PC-3 (cell line): ENCODE data around the gene P2RX6. TPM values are rescaled to one million over a fixed set of nuclear protein-coding genes. Genes with fewer than 3 reads are reported as not detected.

Experiments
- ATAC-seq: fragments of 200-7000 bp; cut with Tn5 transposase; 2 replicates; pipeline ENCODE4 v1.9.1; 2020; ENCODE audit warnings: mild to moderate bottlenecking, moderate library complexity
- BruUV-seq: library from RNA; stranded (reverse); fragments of 400-500 nt; replicated peaks from 2 replicates; lab custom pipeline; 2021; lab: Mats Ljungman, UMichigan
- CTCF ChIA-PET: fragments of 300-600 bp; sonication (Branson Sonifier 250); formaldehyde crosslinking; loops from one replicate; lab custom pipeline; 2022; ENCODE audit warnings: antibody characterized with exemption; lab: Charles Lee
- POLR2A ChIA-PET: fragments of 300-600 bp; sonication (Branson Sonifier 250); formaldehyde crosslinking; loops from one replicate; lab custom pipeline; 2022; ENCODE audit warnings: antibody characterized with exemption; ENCODE audit not compliant: unreplicated experiment; lab: Charles Lee
- DNase-seq: peaks from one replicate; pipeline ENCODE4 v3.0.0-alpha.2; 2015
- H2AFZ ChIP-seq: fragments of 300-600 bp; sonication (generic); 2 replicates; pipeline ENCODE4 v1.6.0; 2016; ENCODE audit warnings: antibody characterized with exemption, low read length
- H3F3A ChIP-seq: fragments of 300-600 bp; sonication (generic); one replicate; pipeline ENCODE4 v1.6.0; 2017; ENCODE audit warnings: antibody characterized with exemption, low read length, control low read depth, mild to moderate bottlenecking; ENCODE audit not compliant: unreplicated experiment
- H3K27ac ChIP-seq: fragments of 300-600 bp; sonication (generic); 2 replicates; pipeline ENCODE4 v1.5.1; 2016; ENCODE audit warnings: mild to moderate bottlenecking, low read length
- H3K27me3 ChIP-seq: fragments of 300-600 bp; sonication (generic); 2 replicates; pipeline ENCODE4 v1.6.1; 2016; ENCODE audit warnings: low read length, mixed read lengths
- H3K36me3 ChIP-seq: fragments of 300-600 bp; sonication (generic); 2 replicates; pipeline ENCODE4 v1.6.1; 2016; ENCODE audit warnings: low read depth, mixed run types, low read length, mixed read lengths
- H3K4me1 ChIP-seq: fragments of 300-600 bp; sonication (generic); 2 replicates; pipeline ENCODE4 v1.5.1; 2016; ENCODE audit warnings: low read length; ENCODE audit not compliant: insufficient read depth
- H3K4me2 ChIP-seq: fragments of 300-600 bp; sonication (generic); 2 replicates; pipeline ENCODE4 v1.6.0; 2016; ENCODE audit warnings: low read length
- H3K4me3 ChIP-seq: fragments of 300-600 bp; sonication (generic); 2 replicates; pipeline ENCODE4 v1.5.1; 2016; ENCODE audit warnings: mild to moderate bottlenecking, low read length, mixed read lengths
- H3K79me2 ChIP-seq: fragments of 300-600 bp; sonication (generic); 2 replicates; pipeline ENCODE4 v1.6.1; 2017; ENCODE audit warnings: low read length, mixed read lengths
- H3K9ac ChIP-seq: fragments of 300-600 bp; sonication (generic); 2 replicates; pipeline ENCODE4 v1.6.0; 2016; ENCODE audit warnings: mild to moderate bottlenecking, low read length
- H3K9me2 ChIP-seq: fragments of 300-600 bp; sonication (generic); replicated peaks from 2 replicates; pipeline ENCODE4 v1.6.1; 2016; ENCODE audit warnings: mixed run types, low read length, mixed read lengths
- H3K9me3 ChIP-seq: fragments of 300-600 bp; sonication (generic); 2 replicates; pipeline ENCODE4 v1.6.1; 2016; ENCODE audit warnings: low read length, mixed read lengths
- H4K20me1 ChIP-seq: fragments of 300-600 bp; sonication (generic); 2 replicates; pipeline ENCODE4 v1.6.1; 2016; ENCODE audit warnings: low read length, mixed read lengths
- EZH2 ChIP-seq: fragments of 300-600 bp; sonication (generic); IDR thresholded peaks from one replicate; pipeline ENCODE4 v1.6.1; 2017; ENCODE audit warnings: antibody characterized with exemption, mild to moderate bottlenecking, low read length; ENCODE audit not compliant: unreplicated experiment
- EZH2phosphoT487 ChIP-seq: fragments of 300-600 bp; sonication (generic); IDR thresholded peaks from 2 replicates; pipeline ENCODE4 v1.6.1; 2018; ENCODE audit warnings: mild to moderate bottlenecking, antibody characterized with exemption, low read length, borderline replicate concordance
- intact Hi-C: fragments of 100-400 bp; cut with micrococcal nuclease; formaldehyde crosslinking; loops from 2 replicates; pipeline ENCODE4 v1.9.0; 2023
- total RNA-seq: library from RNA; depleted of rRNA; stranded (reverse); fragments of >200 nt; gene quantifications from 2 replicates; pipeline ENCODE4 v1.2.3, GENCODE V29; 2014
- TF ChIP-seq, protein P1 (sequence below): fragments of 300-600 bp; sonication (generic); conservative IDR thresholded peaks from 2 replicates; pipeline ENCODE4 v1.5.1; 2017; ENCODE audit warnings: antibody characterized with exemption, low read depth, mild to moderate bottlenecking, low read length

Gene P2RX6
- total RNA-seq, 1 experiment from 2014 or later = 1.1 TPM

DNA sequence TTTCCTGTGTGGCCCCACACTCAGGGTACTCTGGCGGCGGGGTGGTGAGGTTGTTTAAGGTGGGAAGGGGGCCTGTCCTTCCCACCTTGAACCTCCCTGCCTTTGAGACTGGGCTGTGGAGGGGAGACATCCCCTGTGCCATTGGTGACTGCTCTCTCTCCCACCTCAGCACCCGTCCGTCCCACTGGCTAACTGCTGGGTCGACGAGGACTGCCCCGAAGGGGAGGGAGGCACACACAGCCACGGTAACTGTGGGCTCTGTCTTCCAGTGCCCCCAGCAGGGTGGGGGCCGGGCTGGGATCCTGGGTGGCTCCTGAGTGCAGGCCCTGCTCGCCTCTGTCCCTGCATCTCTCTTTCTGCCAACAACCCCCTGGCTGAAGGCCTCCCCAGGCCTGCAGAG is 7.5 kb downstream of the P2RX6 start:
- no peaks in the 10 kb centered on the region for H3K79me2 ChIP-seq
- intact Hi-C loops = no loop called here
- no peaks in the 10 kb centered on the region for H3K4me1 ChIP-seq
- no peaks in the 10 kb centered on the region for H3F3A ChIP-seq
- DNase-seq (no peak), ATAC-seq (no peak)
- no peaks in the 10 kb centered on the region for H3K36me3 ChIP-seq
- H2AFZ ChIP-seq = no peak overlapping the region
- POLR2A ChIA-PET = no interaction called here
- no peak overlapping the region for H3K4me2 ChIP-seq
- no peaks in the 10 kb centered on the region for H3K9me3 ChIP-seq
- H3K9me2 ChIP-seq = no peaks in the 10 kb centered on the region
- no peak overlapping the region for H3K9ac ChIP-seq
- TF ChIP-seq, protein P1, sequence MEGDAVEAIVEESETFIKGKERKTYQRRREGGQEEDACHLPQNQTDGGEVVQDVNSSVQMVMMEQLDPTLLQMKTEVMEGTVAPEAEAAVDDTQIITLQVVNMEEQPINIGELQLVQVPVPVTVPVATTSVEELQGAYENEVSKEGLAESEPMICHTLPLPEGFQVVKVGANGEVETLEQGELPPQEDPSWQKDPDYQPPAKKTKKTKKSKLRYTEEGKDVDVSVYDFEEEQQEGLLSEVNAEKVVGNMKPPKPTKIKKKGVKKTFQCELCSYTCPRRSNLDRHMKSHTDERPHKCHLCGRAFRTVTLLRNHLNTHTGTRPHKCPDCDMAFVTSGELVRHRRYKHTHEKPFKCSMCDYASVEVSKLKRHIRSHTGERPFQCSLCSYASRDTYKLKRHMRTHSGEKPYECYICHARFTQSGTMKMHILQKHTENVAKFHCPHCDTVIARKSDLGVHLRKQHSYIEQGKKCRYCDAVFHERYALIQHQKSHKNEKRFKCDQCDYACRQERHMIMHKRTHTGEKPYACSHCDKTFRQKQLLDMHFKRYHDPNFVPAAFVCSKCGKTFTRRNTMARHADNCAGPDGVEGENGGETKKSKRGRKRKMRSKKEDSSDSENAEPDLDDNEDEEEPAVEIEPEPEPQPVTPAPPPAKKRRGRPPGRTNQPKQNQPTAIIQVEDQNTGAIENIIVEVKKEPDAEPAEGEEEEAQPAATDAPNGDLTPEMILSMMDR = no peak
- TF ChIP-seq EZH2 (no peak), EZH2phosphoT487 (no peak)
- H4K20me1 ChIP-seq = no peaks in the 10 kb centered on the region
- BruUV-seq = no TSS peak
- H3K27me3 ChIP-seq = no peaks in the 10 kb centered on the region
- no peak overlapping the region for H3K27ac ChIP-seq
- H3K4me3 ChIP-seq = no peak overlapping the region
- CTCF ChIA-PET = interaction anchor here (0.9 kb wide), 1 partner anchor 12 kb away, joined by 3 read pairs; no protein-coding TSS in a partner anchor

DNA sequence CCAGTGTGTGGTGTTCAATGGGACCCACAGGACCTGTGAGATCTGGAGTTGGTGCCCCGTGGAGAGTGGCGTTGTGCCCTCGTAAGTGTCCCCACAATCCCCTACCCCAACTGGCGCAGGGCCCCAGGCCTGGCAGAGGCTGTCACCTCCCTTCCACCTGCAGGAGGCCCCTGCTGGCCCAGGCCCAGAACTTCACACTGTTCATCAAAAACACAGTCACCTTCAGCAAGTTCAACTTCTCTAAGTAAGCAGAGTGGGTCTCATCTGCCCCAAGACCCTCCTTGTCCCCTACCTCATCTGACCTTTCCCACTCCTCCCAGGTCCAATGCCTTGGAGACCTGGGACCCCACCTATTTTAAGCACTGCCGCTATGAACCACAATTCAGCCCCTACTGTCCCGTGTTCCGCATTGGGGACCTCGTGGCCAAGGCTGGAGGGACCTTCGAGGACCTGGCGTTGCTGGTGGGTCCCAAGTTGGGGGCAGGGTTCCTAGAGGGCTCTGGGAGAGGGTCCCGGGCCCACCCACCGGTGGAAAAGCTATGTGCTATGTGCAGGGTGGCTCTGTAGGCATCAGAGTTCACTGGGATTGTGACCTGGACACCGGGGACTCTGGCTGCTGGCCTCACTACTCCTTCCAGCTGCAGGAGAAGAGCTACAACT is 8.1 kb downstream of the P2RX6 start:
- Histone ChIP-seq H3K4me3 (no peak overlapping the region), H3K4me2 (no peak overlapping the region), H3K4me1 (no peaks in the 10 kb centered on the region), H4K20me1 (no peaks in the 10 kb centered on the region), H3K9ac (no peak overlapping the region), H3F3A (no peaks in the 10 kb centered on the region), H3K79me2 (no peaks in the 10 kb centered on the region), H3K27me3 (no peaks in the 10 kb centered on the region), H3K9me3 (no peaks in the 10 kb centered on the region), H3K27ac (no peak overlapping the region), H3K36me3 (no peaks in the 10 kb centered on the region), H2AFZ (no peak overlapping the region), H3K9me2 (no peaks in the 10 kb centered on the region)
- CTCF ChIA-PET = no interaction called here
- intact Hi-C loops = no loop called here
- ATAC-seq (no peak), DNase-seq (no peak)
- TF ChIP-seq, protein P1 = no peak
- TF ChIP-seq EZH2phosphoT487 (no peak), EZH2 (no peak)
- no TSS peak for BruUV-seq
- POLR2A ChIA-PET = no interaction called here

DNA sequence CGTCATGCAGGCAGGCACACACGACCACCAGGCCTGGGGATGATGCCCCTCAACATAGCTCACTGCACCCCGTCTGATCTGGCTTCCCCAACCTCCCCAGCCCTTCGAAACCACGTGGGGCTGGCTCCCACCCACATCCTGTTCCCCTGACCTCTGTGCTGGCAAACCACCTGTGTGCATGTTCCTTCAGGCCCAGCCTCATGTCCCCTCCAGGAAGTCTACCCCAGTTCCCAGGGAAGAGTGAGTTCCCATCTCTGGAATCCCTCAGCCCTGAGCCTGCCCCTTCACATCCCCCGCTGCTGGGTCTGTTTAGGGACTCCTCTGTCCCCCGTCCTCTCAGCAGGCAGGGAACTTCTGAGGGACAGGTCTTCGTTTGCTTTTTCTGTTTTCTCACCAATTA is 10.3 kb downstream of the P2RX6 start:
- Histone ChIP-seq H3K79me2 (no peaks in the 10 kb centered on the region), H3K4me3 (no peak overlapping the region), H3K27ac (no peak overlapping the region), H3K9me3 (no peaks in the 10 kb centered on the region), H2AFZ (no peak overlapping the region), H3K4me2 (no peak overlapping the region), H3K4me1 (no peaks in the 10 kb centered on the region), H3K9ac (no peak overlapping the region), H3K36me3 (no peaks in the 10 kb centered on the region), H3K9me2 (no peaks in the 10 kb centered on the region), H3F3A (no peaks in the 10 kb centered on the region), H3K27me3 (no peaks in the 10 kb centered on the region), H4K20me1 (no peaks in the 10 kb centered on the region)
- DNase-seq (no peak), ATAC-seq (no peak)
- no TSS peak for BruUV-seq
- POLR2A ChIA-PET = no interaction called here
- TF ChIP-seq, protein P1 = no peak
- TF ChIP-seq EZH2phosphoT487 = no peak
- no peak for TF ChIP-seq EZH2
- intact Hi-C loops = no loop called here
- CTCF ChIA-PET = no interaction called here
